Calu3 (cell line): ENCODE results near the gene NALCN. TPM values are rescaled to one million over a fixed set of nuclear protein-coding genes. Genes with fewer than 3 reads are reported as not detected.

ENCODE experiments used
- BruUV-seq: library from RNA; stranded (reverse); fragments of 400-500 nt; replicated peaks from 2 replicates; lab custom pipeline; 2021; lab: Mats Ljungman, UMichigan
- CTCF ChIA-PET: fragments of 300-600 bp; sonication (Branson Sonifier 250); formaldehyde crosslinking; loops from one replicate; lab custom pipeline; 2022; ENCODE audit warnings: antibody characterized with exemption; lab: Charles Lee
- DNase-seq: peaks from one replicate; pipeline ENCODE4 v3.0.0; 2022
- H3K27ac Mint-ChIP-seq: one replicate; pipeline ENCODE4 v1.8.0; 2022; ENCODE audit warnings: mixed read lengths; ENCODE audit not compliant: unreplicated experiment
- H3K27me3 Mint-ChIP-seq: one replicate; pipeline ENCODE4 v1.8.0; 2022; ENCODE audit warnings: mixed read lengths; ENCODE audit not compliant: unreplicated experiment
- H3K36me3 Mint-ChIP-seq: one replicate; pipeline ENCODE4 v1.8.0; 2022; ENCODE audit warnings: mild to moderate bottlenecking, moderate library complexity, mixed read lengths; ENCODE audit not compliant: insufficient read depth, unreplicated experiment
- H3K4me1 Mint-ChIP-seq: one replicate; pipeline ENCODE4 v1.8.0; 2022; ENCODE audit warnings: mild to moderate bottlenecking, low read depth, mixed read lengths; ENCODE audit not compliant: unreplicated experiment
- H3K4me3 Mint-ChIP-seq: one replicate; pipeline ENCODE4 v1.8.0; 2022; ENCODE audit warnings: mild to moderate bottlenecking, low read depth, moderate library complexity, mixed read lengths; ENCODE audit not compliant: unreplicated experiment
- H3K9me3 Mint-ChIP-seq: one replicate; pipeline ENCODE4 v1.8.0; 2022; ENCODE audit warnings: low read depth, mixed read lengths; ENCODE audit not compliant: unreplicated experiment
- intact Hi-C: fragments of 100-400 bp; cut with micrococcal nuclease; formaldehyde crosslinking; loops from one replicate; pipeline ENCODE4 v1.10.0; 2022; ENCODE audit not compliant: unreplicated experiment
- total RNA-seq: library from RNA; stranded (reverse); gene quantifications from 2 replicates; pipeline ENCODE4 v1.2.3, GENCODE V29; 2022
- TF ChIP-seq, protein P1 (sequence below): fragments of 200-600 bp; IDR thresholded peaks from one replicate; pipeline ENCODE4 v1.8.0; 2022; ENCODE audit warnings: antibody characterized with exemption; ENCODE audit not compliant: unreplicated experiment

Gene NALCN
- total RNA-seq, 1 experiment from 2014 or later, result 2.8 TPM

DNA sequence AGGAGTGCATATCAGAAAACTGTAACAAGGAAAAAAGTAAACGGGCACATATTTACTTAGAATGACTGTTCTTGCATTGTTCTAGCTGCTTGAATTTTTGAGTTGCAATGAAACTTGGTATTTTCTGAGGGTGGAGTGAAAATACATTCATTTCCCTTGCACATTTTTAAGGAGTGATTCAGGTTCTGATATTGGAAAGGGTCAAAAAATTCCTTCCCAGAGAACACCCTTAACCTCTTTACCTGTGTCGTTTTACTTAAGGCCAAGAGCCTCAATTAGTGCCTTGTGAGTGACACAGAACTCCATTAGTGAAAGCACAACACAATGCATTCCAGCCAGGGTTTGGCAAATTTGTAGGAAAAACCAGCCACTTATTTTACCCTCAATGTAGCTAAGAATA lies 38.5 kb upstream of the NALCN start:
- intact Hi-C loops, result loop anchor here (5.0 kb wide), 1 partner anchor 37 kb away; the partner anchor contains the start of gene NALCN
- Mint-ChIP-seq H3K27ac (peak overlapping the region; percentile 86), H3K27me3 (no peaks in the 10 kb centered on the region), H3K4me3 (no peak overlapping the region), H3K36me3 (no peaks in the 10 kb centered on the region), H3K9me3 (no peaks in the 10 kb centered on the region), H3K4me1 (peaks cover 15% of the 10 kb centered on the region)
- BruUV-seq, result no TSS peak
- TF ChIP-seq, protein P1, sequence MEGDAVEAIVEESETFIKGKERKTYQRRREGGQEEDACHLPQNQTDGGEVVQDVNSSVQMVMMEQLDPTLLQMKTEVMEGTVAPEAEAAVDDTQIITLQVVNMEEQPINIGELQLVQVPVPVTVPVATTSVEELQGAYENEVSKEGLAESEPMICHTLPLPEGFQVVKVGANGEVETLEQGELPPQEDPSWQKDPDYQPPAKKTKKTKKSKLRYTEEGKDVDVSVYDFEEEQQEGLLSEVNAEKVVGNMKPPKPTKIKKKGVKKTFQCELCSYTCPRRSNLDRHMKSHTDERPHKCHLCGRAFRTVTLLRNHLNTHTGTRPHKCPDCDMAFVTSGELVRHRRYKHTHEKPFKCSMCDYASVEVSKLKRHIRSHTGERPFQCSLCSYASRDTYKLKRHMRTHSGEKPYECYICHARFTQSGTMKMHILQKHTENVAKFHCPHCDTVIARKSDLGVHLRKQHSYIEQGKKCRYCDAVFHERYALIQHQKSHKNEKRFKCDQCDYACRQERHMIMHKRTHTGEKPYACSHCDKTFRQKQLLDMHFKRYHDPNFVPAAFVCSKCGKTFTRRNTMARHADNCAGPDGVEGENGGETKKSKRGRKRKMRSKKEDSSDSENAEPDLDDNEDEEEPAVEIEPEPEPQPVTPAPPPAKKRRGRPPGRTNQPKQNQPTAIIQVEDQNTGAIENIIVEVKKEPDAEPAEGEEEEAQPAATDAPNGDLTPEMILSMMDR, result no peak
- CTCF ChIA-PET, result no interaction called here
- no peak for DNase-seq

DNA sequence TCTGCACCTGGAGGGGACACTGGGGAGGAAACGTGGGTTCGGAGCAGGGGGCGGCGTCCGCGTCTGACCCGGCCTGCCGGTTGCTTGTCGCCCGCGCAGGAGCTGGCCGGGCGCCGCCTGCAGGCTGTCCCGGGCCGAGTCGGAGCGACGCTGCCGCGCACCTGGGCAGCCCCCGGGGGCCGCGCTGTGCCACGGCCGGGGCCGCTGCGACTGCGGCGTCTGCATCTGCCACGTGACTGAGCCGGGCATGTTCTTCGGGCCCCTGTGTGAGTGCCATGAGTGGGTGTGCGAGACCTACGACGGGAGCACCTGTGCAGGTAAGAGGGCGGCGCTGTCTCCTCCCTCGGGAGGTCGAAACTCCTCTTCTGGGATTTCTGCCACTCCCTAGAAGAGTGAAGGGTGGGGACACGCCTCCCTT lies 37.5 kb upstream of the NALCN start:
- peaks cover 15% of the 10 kb centered on the region for H3K4me1 Mint-ChIP-seq
- intact Hi-C loops, result loop anchor here (5.0 kb wide), 1 partner anchor 36 kb away; the partner anchor contains the start of gene NALCN
- DNase-seq, result no peak
- CTCF ChIA-PET, result no interaction called here
- H3K4me3 Mint-ChIP-seq, result no peak overlapping the region
- H3K36me3 Mint-ChIP-seq, result no peaks in the 10 kb centered on the region
- no TSS peak for BruUV-seq
- H3K27me3 Mint-ChIP-seq, result no peaks in the 10 kb centered on the region
- TF ChIP-seq, protein P1, result no peak
- no peak overlapping the region for H3K27ac Mint-ChIP-seq
- no peaks in the 10 kb centered on the region for H3K9me3 Mint-ChIP-seq

DNA sequence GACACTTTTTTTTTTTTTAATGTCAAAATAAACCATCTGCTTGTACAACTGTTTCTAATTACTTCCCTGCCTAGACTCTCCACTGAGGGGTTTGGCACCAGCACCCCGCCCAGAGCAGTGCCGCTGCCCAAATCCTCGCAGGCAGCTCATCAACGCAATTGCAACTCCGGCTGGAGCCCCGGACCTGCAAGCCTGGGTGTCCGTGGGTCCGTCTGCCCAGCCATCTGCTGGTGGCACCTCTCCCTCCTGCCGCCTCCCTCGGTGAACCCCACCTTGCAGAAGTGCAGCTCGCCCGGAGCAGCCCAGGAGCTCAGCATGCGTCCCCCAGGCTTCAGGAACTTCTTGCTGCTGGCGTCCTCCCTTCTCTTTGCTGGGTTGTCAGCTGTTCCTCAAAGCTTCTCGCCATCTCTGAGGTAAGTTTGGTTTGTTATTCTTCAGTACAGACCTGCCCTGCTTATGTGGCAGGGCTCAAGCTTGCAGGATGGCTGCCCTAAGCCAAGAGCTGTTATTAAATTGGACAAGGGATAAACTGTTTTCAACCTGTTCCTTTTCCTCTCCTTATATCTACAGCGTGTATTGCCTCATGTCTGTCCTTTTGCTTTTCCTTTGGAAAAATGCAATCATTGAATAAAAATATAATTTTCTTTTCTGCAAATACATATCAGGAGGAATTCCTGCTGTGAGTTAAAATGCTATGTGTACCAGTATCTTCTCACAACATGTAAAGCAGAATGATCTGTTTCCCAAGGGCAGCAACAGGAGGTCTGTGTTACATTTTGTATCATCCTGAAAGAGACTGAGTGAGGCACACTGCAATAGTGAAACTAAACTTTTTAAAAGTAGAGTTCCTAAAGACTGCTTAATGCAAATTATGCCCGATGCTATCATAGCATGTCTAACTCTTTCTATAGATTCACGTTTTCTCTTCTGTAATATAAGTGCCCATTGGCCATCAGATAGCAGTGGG lies 36.5 kb upstream of the NALCN start, which contains the start of gene ITGBL1:
Gene ITGBL1, plus strand, starts transcription at position 157 of the 967 bp plus-strand sequence. Its CDS starts 159 bp downstream, at position 316.
- H3K27me3 Mint-ChIP-seq, result no peaks in the 10 kb centered on the region
- H3K9me3 Mint-ChIP-seq, result no peaks in the 10 kb centered on the region
- no peak within 1 kb of the TSS for H3K4me3 Mint-ChIP-seq
- intact Hi-C loops, result loop anchor here (5.0 kb wide), 1 partner anchor 36 kb away; the partner anchor contains the start of gene NALCN
- no peak for DNase-seq
- peaks cover 15% of the 10 kb centered on the region for H3K4me1 Mint-ChIP-seq
- BruUV-seq, result no TSS peak
- CTCF ChIA-PET, result no interaction called here
- TF ChIP-seq, protein P1, result no peak
- H3K36me3 Mint-ChIP-seq, result no peaks in the 10 kb centered on the region
- H3K27ac Mint-ChIP-seq, result peak within 1 kb of the TSS; percentile 53

DNA sequence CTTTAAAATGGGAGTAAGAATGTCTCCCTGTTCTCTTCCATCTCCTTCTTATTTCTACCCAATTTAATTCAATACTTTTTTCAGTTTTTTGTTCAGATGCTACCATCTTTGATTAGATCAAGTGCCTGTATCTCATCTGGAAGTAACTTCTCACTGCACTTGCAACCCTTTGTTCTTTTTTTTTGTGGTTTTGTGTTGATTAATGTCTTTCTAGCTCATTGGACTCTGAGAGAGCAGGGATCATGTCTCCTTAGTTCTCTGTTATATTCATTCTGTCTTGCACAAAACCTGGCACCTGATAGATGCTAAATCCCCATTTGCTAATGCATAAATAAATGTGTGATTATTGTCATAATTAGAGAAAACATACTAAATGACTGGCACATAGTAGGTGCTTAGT lies 35.3 kb upstream of the NALCN start:
- H3K9me3 Mint-ChIP-seq, result no peaks in the 10 kb centered on the region
- H3K27me3 Mint-ChIP-seq, result no peaks in the 10 kb centered on the region
- no peak for DNase-seq
- H3K27ac Mint-ChIP-seq, result peak overlapping the region; percentile 53
- TF ChIP-seq, protein P1, result no peak
- peaks cover 15% of the 10 kb centered on the region for H3K4me1 Mint-ChIP-seq
- CTCF ChIA-PET, result no interaction called here
- no peak overlapping the region for H3K4me3 Mint-ChIP-seq
- BruUV-seq, result no TSS peak
- H3K36me3 Mint-ChIP-seq, result no peaks in the 10 kb centered on the region
- intact Hi-C loops, result loop anchor here (5.0 kb wide), 1 partner anchor 34 kb away; the partner anchor contains the start of gene NALCN
